Astrocyte (in vitro differentiated cells and primary cell): ENCODE measurements around the gene POC1B. TPM values are rescaled to one million over a fixed set of nuclear protein-coding genes. Genes with fewer than 3 reads are reported as not detected.

ENCODE experiments used
- DNase-seq: peaks from one replicate; pipeline ENCODE4 v3.0.0-alpha.2; 2010; ENCODE audit warnings: low read depth
- FAIRE-seq: peaks from 2 replicates; lab custom pipeline; 2011; peaks lifted over from hg19 to GRCh38; lab: Jason Lieb, UNC
- H2AFZ ChIP-seq: 2 replicates; pipeline ENCODE4 v1.6.0; 2012; ENCODE audit warnings: low read depth, low read length, inconsistent platforms
- H3K27ac ChIP-seq: 2 replicates; pipeline ENCODE4 v1.5.1; 2011; ENCODE audit warnings: low read depth, low read length, inconsistent platforms
- H3K27me3 ChIP-seq: 2 replicates; pipeline ENCODE4 v1.6.0; 2011; ENCODE audit warnings: low read length, inconsistent platforms; ENCODE audit not compliant: insufficient read depth
- H3K36me3 ChIP-seq: 2 replicates; pipeline ENCODE4 v1.5.1; 2011; ENCODE audit warnings: low read length, inconsistent platforms; ENCODE audit not compliant: insufficient read depth
- H3K4me1 ChIP-seq: 2 replicates; pipeline ENCODE4 v1.5.1; 2011; ENCODE audit warnings: low read length, inconsistent platforms; ENCODE audit not compliant: insufficient read depth
- H3K4me2 ChIP-seq: 2 replicates; pipeline ENCODE4 v1.6.0; 2012; ENCODE audit warnings: low read length, inconsistent platforms
- H3K4me3 ChIP-seq: 2 replicates; pipeline ENCODE4 v1.5.1; 2011; ENCODE audit warnings: low read depth, mild to moderate bottlenecking, low read length, inconsistent platforms; ENCODE audit not compliant: insufficient read depth
- H3K79me2 ChIP-seq: 2 replicates; pipeline ENCODE4 v1.6.0; 2012; ENCODE audit warnings: mild to moderate bottlenecking, low read length, inconsistent platforms; ENCODE audit not compliant: insufficient read depth
- H3K9ac ChIP-seq: 2 replicates; pipeline ENCODE4 v1.6.0; 2012; ENCODE audit warnings: mild to moderate bottlenecking, low read length, inconsistent platforms
- H3K9me3 ChIP-seq: 2 replicates; pipeline ENCODE4 v1.5.1; 2012; ENCODE audit warnings: low read depth, mild to moderate bottlenecking, low read length, inconsistent platforms; ENCODE audit not compliant: insufficient read depth
- H4K20me1 ChIP-seq: 2 replicates; pipeline ENCODE4 v1.6.0; 2012; ENCODE audit warnings: low read length, inconsistent platforms; ENCODE audit not compliant: insufficient read depth
- H3K27ac Mint-ChIP-seq: one replicate; pipeline ENCODE4 v1.8.0; 2021; ENCODE audit warnings: mild to moderate bottlenecking, mixed read lengths; ENCODE audit not compliant: unreplicated experiment
- H3K27me3 Mint-ChIP-seq: one replicate; pipeline ENCODE4 v1.8.0; 2021; ENCODE audit warnings: low read depth, mixed read lengths; ENCODE audit not compliant: unreplicated experiment
- H3K36me3 Mint-ChIP-seq: one replicate; pipeline ENCODE4 v1.8.0; 2021; ENCODE audit warnings: low read depth, mixed read lengths; ENCODE audit not compliant: unreplicated experiment
- H3K4me1 Mint-ChIP-seq: one replicate; pipeline ENCODE4 v1.8.0; 2021; ENCODE audit warnings: low read depth, mixed read lengths; ENCODE audit not compliant: unreplicated experiment
- H3K4me3 Mint-ChIP-seq: one replicate; pipeline ENCODE4 v1.8.0; 2021; ENCODE audit warnings: mild to moderate bottlenecking, moderate library complexity, mixed read lengths; ENCODE audit not compliant: unreplicated experiment
- H3K9me3 Mint-ChIP-seq: one replicate; pipeline ENCODE4 v1.8.0; 2021; ENCODE audit warnings: mild to moderate bottlenecking, mixed read lengths; ENCODE audit not compliant: unreplicated experiment
- EZH2 ChIP-seq: IDR thresholded peaks from 2 replicates; pipeline ENCODE4 v1.6.1; 2012; ENCODE audit warnings: mild to moderate bottlenecking, low read length, inconsistent platforms; ENCODE audit not compliant: insufficient read depth
- total RNA-seq: library from RNA; stranded (reverse); gene quantifications from 2 replicates; pipeline ENCODE4 v1.2.1, GENCODE V29; 2021
- TF ChIP-seq, protein P1 (sequence below): IDR thresholded peaks from 2 replicates; pipeline ENCODE4 v1.5.1; 2011; ENCODE audit warnings: low read depth, mild to moderate bottlenecking, inconsistent platforms, low read length, moderate library complexity; ENCODE audit not compliant: insufficient read depth

POC1B gene
- total RNA-seq, 1 donor from 2014 or later: 10.6 TPM

DNA sequence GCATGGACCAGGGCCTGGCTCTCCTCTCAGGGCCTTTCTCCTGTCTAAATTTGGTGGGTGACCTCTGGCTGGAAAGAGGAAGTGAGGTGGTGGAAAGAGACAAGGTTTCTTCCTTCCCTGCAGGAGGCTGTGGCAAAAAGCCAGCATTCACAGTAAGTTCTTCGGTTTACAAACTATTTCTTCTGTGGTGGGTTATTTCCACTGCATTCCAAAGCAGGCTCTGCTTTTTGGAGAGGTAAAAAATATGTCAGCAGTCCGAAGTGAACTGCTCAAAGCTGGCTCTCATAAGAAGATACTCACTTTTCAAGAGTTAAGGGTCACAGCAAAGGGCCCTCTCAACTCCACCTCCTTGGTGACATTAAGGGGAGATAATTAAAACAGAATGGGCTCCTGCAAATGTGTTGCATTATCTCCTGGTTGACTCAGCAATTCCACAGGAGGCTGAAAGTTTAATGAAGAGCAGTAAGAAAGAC lies 48.9 kb upstream of the POC1B start:
- DNase-seq (peak; percentile 84), FAIRE-seq (no peak)
- H3K79me2 ChIP-seq: no peaks in the 10 kb centered on the region
- no peak overlapping the region for H2AFZ ChIP-seq
- H3K36me3 ChIP-seq: no peaks in the 10 kb centered on the region
- Mint-ChIP-seq H3K27me3 (no peaks in the 10 kb centered on the region), H3K4me3 (no peak overlapping the region), H3K36me3 (no peaks in the 10 kb centered on the region), H3K9me3 (no peaks in the 10 kb centered on the region), H3K4me1 (peaks cover 30% of the 10 kb centered on the region), H3K27ac (peak overlapping the region; percentile 89)
- TF ChIP-seq, protein P1, sequence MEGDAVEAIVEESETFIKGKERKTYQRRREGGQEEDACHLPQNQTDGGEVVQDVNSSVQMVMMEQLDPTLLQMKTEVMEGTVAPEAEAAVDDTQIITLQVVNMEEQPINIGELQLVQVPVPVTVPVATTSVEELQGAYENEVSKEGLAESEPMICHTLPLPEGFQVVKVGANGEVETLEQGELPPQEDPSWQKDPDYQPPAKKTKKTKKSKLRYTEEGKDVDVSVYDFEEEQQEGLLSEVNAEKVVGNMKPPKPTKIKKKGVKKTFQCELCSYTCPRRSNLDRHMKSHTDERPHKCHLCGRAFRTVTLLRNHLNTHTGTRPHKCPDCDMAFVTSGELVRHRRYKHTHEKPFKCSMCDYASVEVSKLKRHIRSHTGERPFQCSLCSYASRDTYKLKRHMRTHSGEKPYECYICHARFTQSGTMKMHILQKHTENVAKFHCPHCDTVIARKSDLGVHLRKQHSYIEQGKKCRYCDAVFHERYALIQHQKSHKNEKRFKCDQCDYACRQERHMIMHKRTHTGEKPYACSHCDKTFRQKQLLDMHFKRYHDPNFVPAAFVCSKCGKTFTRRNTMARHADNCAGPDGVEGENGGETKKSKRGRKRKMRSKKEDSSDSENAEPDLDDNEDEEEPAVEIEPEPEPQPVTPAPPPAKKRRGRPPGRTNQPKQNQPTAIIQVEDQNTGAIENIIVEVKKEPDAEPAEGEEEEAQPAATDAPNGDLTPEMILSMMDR: no peak
- TF ChIP-seq EZH2: no peak
- peaks cover 10% of the 10 kb centered on the region for H3K4me1 ChIP-seq
- H3K4me2 ChIP-seq: peak overlapping the region; percentile 67
- no peak overlapping the region for H3K4me3 ChIP-seq
- no peaks in the 10 kb centered on the region for H3K9me3 ChIP-seq
- no peak overlapping the region for H3K27ac ChIP-seq
- no peaks in the 10 kb centered on the region for H4K20me1 ChIP-seq
- no peak overlapping the region for H3K9ac ChIP-seq
- H3K27me3 ChIP-seq: no peaks in the 10 kb centered on the region

DNA sequence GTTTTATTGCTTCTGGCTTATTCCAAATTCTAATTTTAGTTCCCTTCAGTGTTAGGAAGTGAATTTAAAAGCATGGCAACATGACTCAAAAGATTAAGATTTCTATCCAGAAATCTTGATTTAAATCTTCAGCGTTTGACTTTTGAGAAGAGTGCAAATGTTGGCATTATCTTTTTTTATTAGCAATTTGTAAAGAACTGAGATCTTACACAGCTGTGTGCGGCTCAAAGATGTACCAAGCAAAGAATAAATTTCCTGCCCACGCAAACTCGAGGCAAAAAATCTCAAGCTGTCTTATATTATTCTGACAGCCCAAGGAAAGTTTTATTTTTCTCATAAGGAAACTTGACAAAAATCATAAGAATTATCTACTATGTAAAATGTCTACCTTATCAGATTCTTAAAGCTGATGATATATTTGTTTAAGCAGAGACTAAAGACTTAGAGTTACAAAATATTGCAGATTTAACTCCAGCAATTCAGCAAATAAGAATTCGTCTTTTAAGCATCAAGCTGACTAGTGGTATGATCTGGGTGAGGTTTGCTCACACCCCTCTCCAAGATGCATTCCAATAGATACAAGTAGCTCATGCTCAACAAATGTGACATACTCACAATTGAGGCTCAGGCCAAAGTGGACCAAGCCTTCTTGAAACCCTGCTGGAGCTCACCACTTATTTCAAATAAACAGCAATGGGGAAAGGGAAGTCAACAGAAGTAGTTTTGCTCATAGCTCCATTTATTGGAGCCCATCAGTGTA lies 47.4 kb upstream of the POC1B start:
- H3K36me3 ChIP-seq: no peaks in the 10 kb centered on the region
- H3K9ac ChIP-seq: no peak overlapping the region
- H3K27ac Mint-ChIP-seq: peak overlapping the region; percentile 48
- H3K27me3 ChIP-seq: no peaks in the 10 kb centered on the region
- peaks cover 10% of the 10 kb centered on the region for H3K4me1 ChIP-seq
- no peaks in the 10 kb centered on the region for H3K36me3 Mint-ChIP-seq
- no peaks in the 10 kb centered on the region for H3K79me2 ChIP-seq
- TF ChIP-seq EZH2: no peak
- TF ChIP-seq, protein P1: no peak
- H3K4me1 Mint-ChIP-seq: peaks cover 30% of the 10 kb centered on the region
- no peak overlapping the region for H2AFZ ChIP-seq
- no peaks in the 10 kb centered on the region for H3K27me3 Mint-ChIP-seq
- H3K4me3 ChIP-seq: no peak overlapping the region
- no peaks in the 10 kb centered on the region for H3K9me3 Mint-ChIP-seq
- no peaks in the 10 kb centered on the region for H4K20me1 ChIP-seq
- H3K27ac ChIP-seq: no peak overlapping the region
- H3K4me2 ChIP-seq: no peak overlapping the region
- FAIRE-seq: no peak
- H3K4me3 Mint-ChIP-seq: no peak overlapping the region
- peak; percentile 9 for DNase-seq
- H3K9me3 ChIP-seq: no peaks in the 10 kb centered on the region
